ENCODE data around the gene RASGRF1.

RASGRF1 gene

DNA sequence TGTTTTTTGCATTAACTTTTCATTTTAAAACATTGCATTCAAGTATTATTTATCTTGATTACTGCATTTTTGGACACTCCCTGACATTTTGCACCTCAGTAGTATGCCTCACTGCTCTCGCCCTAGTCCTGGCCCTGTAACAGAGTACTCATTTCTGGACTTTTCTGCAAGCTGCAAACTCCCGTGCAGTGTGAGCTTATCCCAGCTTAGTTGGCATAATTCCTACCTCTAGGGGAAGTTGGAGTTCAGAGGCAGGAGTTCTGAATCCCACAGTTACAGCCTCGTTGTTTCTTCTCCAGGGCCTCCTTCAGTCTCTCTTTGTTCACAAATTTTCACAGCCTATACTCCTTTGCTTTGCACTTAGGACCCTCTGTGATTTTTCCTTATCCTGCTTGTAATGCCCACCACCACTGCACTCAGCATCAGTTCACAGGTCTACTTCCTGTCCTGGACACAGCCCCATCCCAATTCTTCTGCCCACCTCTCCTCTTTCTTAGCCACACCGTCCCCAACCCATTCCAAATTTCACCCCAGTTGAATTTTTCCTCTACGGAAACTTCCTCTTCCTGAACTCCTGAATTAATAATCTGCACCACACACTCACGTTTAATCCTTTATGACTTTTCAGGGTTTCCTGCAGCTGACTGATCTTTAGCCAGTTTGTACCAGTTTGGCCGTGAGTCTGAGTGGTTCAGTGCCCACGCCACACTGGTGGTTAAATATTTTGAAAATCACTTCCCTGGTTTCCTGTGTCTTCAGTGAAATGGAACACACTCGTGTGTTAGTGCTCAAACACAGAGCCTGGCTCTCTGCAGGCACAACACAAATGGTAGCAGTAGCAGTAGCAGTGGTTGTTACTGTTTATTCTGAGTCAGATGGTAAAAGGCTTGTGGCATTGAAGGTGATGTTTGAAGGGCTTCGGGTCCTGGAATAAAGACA, 139.4 kb downstream of the RASGRF1 start:
- DNase-seq = peak; percentile 17

GRCh38 chr15:78950343-78950742, 140.2 kb downstream of the RASGRF1 start:
- no peak for DNase-seq

- DNase-seq = no peak
These were observed 141.1 kb downstream of the RASGRF1 start for GRCh38 chr15:78949461-78949860.

DNA sequence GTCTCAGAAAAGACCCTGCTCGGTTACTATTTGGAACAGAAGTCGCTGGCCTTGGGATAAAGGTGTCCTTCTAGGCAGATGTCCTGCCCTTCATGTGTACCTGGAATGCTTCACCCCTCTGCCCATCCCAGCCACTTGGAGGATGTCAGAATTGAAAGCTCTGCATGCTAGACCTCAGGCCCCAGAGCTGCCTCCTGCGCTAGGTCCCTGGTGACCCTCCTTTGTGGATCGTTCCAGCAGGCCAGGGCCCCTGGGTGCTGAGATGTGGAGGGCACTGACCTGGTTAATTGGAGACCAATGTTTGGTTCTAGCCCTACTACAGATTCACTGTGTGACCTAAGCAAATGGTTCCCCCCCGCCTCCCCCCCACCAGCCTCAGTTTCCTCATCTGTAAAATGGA, 143.1 kb downstream of the RASGRF1 start:
- DNase-seq = no peak

GRCh38 chr15:78946493-78946892, 144.1 kb downstream of the RASGRF1 start:
- DNase-seq = no peak

DNA sequence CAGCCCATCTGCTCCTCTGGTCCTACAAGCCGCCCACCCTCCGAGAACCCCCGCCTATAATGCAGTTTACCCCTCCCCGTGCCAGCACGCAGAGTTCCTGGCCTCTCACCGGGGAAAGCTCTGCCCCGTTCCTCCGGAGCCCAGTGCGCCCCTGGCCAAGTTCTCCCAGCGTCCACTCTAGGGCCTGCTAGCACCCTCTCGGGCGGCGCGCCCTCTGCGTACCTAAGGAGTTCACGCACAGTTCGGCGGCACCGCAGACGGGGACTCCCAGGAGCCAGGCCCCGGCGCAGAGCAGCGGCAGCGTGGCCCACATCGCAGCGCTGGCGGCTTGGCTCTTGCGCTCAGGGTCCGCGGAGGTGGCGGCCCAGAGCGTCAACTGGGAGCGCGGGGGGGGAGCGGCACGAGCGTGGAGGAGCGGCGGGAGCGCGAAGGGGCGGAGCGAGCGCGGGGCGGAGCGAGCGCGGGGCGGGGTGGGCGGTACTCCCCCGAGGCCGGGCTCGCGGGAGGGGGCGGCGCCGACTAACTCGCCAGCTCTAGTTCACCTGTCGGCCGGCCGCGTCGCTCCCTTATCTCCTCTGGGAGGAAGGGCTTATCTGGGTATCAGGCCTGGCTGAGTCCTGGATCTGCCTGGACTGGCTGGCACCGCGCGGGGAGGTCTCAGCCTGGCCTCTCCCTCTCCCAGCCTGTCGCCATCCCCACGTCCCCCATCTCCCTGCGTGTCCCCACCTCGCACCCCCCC, 145.7 kb downstream of the RASGRF1 start, which contains the start of gene CTSH:
Gene CTSH (minus strand): TSS at position 378 of the 739 bp plus-strand sequence. CDS start 65 bp downstream, at position 313.
- peak; percentile 30 for DNase-seq

- no peak for DNase-seq
These were observed 146.4 kb downstream of the RASGRF1 start for GRCh38 chr15:78944202-78944625.

DNA sequence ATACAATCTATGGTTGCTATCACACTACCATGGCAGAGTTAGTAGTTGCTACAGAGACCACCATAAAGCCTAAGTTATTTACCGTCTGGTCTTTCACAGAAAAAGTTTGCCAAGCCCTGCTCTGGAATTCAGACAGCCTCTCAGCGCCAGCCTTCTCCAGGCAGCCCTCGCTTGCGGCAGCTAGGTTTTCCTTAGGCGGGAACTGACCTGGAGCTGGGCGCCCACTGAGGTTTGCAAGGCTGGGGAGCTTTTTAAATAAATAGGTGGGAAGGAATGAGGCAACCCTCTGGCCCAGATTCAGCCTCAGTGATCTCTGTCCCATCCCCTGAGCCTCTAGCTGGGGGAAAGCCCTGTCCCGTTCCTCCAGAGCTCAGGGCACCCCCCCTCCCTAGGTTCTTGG, 146.9 kb downstream of the RASGRF1 start:
- DNase-seq = no peak

GRCh38 chr15:78942741-78943140, 147.8 kb downstream of the RASGRF1 start:
- DNase-seq = no peak

GRCh38 chr15:78938658-78939488, 151.7 kb downstream of the RASGRF1 start:
- no peak for DNase-seq

GRCh38 chr15:78937132-78937739, 153.3 kb downstream of the RASGRF1 start:
- DNase-seq = no peak

DNA sequence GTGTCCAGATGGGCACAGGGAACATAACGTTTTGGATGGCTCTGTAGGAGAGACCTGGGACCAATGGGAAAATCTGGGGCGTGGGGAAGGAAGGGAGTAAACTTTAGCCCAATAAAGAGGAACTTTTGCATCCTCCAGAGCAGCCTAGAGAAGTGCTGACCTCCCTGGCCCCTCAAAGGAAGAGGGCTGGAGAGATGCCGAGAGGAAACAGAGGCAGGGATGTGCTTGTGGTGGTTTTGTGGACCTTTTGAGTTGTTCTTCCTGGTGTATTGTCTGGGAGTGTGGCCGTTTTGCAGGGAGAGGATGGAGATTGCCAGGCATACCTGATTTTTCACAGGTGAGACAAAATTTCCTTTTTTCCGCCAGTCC, 155.9 kb downstream of the RASGRF1 start:
- DNase-seq = no peak

- DNase-seq = peak; percentile 18
These were observed 156.5 kb downstream of the RASGRF1 start for GRCh38 chr15:78933823-78934654.

GRCh38 chr15:78933187-78933822, 157.3 kb downstream of the RASGRF1 start:
- no peak for DNase-seq

GRCh38 chr15:78932258-78932808, 158.2 kb downstream of the RASGRF1 start:
- no peak for DNase-seq

GRCh38 chr15:78931439-78932257, 158.9 kb downstream of the RASGRF1 start:
- no peak for DNase-seq

- DNase-seq = peak; percentile 88
These were observed 159.8 kb downstream of the RASGRF1 start for GRCh38 chr15:78930577-78931388.

- no peak for DNase-seq
These were observed 160.9 kb downstream of the RASGRF1 start for GRCh38 chr15:78929536-78930264.

Data from fibroblast of upper back skin (primary cell).